Renal cortical epithelial cell (primary cell): ENCODE measurements around the gene ZC3H12A. TPM values are rescaled to one million over a fixed set of nuclear protein-coding genes. Genes with fewer than 3 reads are reported as not detected.

Source experiments
- DNase-seq: peaks from one replicate; pipeline ENCODE4 v3.0.0-alpha.2; 2011; ENCODE audit warnings: low read depth
- total RNA-seq: library from RNA; depleted of rRNA; stranded (reverse); fragments of >200 nt; gene quantifications from 2 replicates; pipeline ENCODE4 v1.2.3, GENCODE V29; 2014

The ZC3H12A gene
- total RNA-seq, 1 donor from 2014 or later, result 18.7 TPM

GRCh38 chr1:37455516-37455915 lies 18.9 kb upstream of the ZC3H12A start:
- no peak for DNase-seq

GRCh38 chr1:37456614-37457013 lies 17.8 kb upstream of the ZC3H12A start:
- no peak for DNase-seq

- no peak for DNase-seq
Measured at GRCh38 chr1:37458551-37458950, 15.8 kb upstream of the ZC3H12A start.

GRCh38 chr1:37461698-37462436 lies 12.5 kb upstream of the ZC3H12A start:
- no peak for DNase-seq

- DNase-seq, result no peak
Measured at GRCh38 chr1:37464443-37464842, 9.9 kb upstream of the ZC3H12A start.

- peak; percentile 59 for DNase-seq
Measured at GRCh38 chr1:37465593-37466517, 8.5 kb upstream of the ZC3H12A start.

- DNase-seq, result no peak
Measured at GRCh38 chr1:37468037-37468436, 6.3 kb upstream of the ZC3H12A start.

- no peak for DNase-seq
Measured at GRCh38 chr1:37469386-37469785, 5.0 kb upstream of the ZC3H12A start.

- peak; percentile 93 for DNase-seq
Measured at GRCh38 chr1:37471345-37472231, 2.8 kb upstream of the ZC3H12A start.

GRCh38 chr1:37472281-37472680 lies 2.1 kb upstream of the ZC3H12A start:
- peak; percentile 71 for DNase-seq

- DNase-seq, result no peak
Measured at GRCh38 chr1:37472994-37473393, 1.4 kb upstream of the ZC3H12A start.

GRCh38 chr1:37473431-37474045 lies 842 bp upstream of the ZC3H12A start:
- DNase-seq, result no peak

- DNase-seq, result no peak
Measured at GRCh38 chr1:37474697-37475379, 458 bp downstream of the ZC3H12A start.

- DNase-seq, result no peak
Measured at GRCh38 chr1:37475380-37476086, 1.2 kb downstream of the ZC3H12A start.

- no peak for DNase-seq
Measured at GRCh38 chr1:37476087-37476452, 1.7 kb downstream of the ZC3H12A start.

- DNase-seq, result peak; percentile 85
Measured at GRCh38 chr1:37476460-37477197, 2.2 kb downstream of the ZC3H12A start.

GRCh38 chr1:37477198-37477931 lies 3.0 kb downstream of the ZC3H12A start:
- DNase-seq, result peak; percentile 79

- DNase-seq, result no peak
Measured at GRCh38 chr1:37477946-37478345, 3.6 kb downstream of the ZC3H12A start.

GRCh38 chr1:37478451-37478881 lies 4.1 kb downstream of the ZC3H12A start:
- DNase-seq, result peak; percentile 74
